GM13977 (cell line): Measurements from ENCODE around the gene CNGA4.
"Not testable (repeated sequence)": the region's sequence is repeated elsewhere in the genome, so short reads cannot be mapped to it uniquely, and the experiment has no call there.

Experiments used
- DNase-seq: peaks from one replicate; pipeline ENCODE4 v3.0.0; 2012; ENCODE audit warnings: low spot score
- in situ Hi-C: fragments of 300-500 bp; cut with MboI; formaldehyde crosslinking; loops from one replicate; pipeline ENCODE4 v1.12.0; 2022; ENCODE audit warnings: low sequenced_read_pairs, low pct_unique_long_range_greater_than_20kb, mixed read lengths, inconsistent platforms; ENCODE audit not compliant: unreplicated experiment
- TF ChIP-seq, protein P1 (sequence below): IDR thresholded peaks from 2 replicates; pipeline ENCODE4 v1.5.1; 2012; ENCODE audit warnings: mild to moderate bottlenecking, control low read depth; ENCODE audit not compliant: insufficient read depth; ENCODE audit errors: extremely low read depth, missing control alignments

CNGA4 gene

DNA sequence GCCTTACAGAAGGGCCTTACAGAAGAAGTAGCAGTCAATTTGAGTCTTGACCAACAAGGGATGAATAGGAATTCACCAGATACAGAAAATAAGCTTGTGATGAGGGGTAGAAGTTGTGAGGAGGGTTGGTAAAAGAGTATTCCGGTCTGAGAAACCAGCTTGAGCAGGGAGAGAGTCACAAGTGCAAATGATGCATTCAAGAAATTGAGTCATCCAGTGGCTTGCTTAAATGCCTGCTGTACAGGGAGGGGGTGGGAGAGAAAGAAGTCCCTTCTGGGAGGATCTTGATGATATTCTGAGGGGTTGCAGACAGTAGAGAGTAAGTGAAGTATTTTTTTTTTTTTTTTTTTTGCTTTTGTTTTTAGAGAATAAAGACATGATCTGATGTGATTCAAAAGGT lies 29.9 kb downstream of the CNGA4 start:
- no peak for DNase-seq
- in situ Hi-C loops, result no loop called here
- TF ChIP-seq, protein P1, sequence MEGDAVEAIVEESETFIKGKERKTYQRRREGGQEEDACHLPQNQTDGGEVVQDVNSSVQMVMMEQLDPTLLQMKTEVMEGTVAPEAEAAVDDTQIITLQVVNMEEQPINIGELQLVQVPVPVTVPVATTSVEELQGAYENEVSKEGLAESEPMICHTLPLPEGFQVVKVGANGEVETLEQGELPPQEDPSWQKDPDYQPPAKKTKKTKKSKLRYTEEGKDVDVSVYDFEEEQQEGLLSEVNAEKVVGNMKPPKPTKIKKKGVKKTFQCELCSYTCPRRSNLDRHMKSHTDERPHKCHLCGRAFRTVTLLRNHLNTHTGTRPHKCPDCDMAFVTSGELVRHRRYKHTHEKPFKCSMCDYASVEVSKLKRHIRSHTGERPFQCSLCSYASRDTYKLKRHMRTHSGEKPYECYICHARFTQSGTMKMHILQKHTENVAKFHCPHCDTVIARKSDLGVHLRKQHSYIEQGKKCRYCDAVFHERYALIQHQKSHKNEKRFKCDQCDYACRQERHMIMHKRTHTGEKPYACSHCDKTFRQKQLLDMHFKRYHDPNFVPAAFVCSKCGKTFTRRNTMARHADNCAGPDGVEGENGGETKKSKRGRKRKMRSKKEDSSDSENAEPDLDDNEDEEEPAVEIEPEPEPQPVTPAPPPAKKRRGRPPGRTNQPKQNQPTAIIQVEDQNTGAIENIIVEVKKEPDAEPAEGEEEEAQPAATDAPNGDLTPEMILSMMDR, result no peak

- TF ChIP-seq, protein P1, result peak; percentile 47
- no peak for DNase-seq
- in situ Hi-C loops, result no loop called here
Measured at GRCh38 chr11:6269994-6270393, 31.1 kb downstream of the CNGA4 start.

GRCh38 chr11:6270584-6271246 lies 31.8 kb downstream of the CNGA4 start:
- DNase-seq, result no peak
- TF ChIP-seq, protein P1, result no peak
- in situ Hi-C loops, result no loop called here

DNA sequence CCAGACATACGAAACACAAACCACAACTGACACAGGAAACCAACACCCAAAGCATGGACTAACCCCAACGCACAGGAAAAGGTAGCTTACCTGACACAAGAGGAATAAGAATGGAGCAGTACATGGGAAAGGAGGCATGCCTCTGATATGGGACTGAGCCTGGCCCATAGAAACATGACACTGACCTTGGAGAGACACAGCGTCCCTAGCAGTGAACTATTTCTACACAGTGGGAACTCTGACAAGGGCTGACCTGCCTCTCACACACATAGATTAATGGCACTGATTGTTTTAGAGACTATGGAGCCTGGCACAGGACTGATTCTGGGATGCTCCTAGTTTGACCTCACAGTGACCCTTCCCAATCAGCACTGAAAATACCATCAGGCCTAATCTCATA lies 32.7 kb downstream of the CNGA4 start:
- DNase-seq, result no peak
- TF ChIP-seq, protein P1, result no peak
- in situ Hi-C loops, result no loop called here

GRCh38 chr11:6273188-6273587 lies 34.3 kb downstream of the CNGA4 start:
- TF ChIP-seq, protein P1, result no peak
- no peak for DNase-seq

DNA sequence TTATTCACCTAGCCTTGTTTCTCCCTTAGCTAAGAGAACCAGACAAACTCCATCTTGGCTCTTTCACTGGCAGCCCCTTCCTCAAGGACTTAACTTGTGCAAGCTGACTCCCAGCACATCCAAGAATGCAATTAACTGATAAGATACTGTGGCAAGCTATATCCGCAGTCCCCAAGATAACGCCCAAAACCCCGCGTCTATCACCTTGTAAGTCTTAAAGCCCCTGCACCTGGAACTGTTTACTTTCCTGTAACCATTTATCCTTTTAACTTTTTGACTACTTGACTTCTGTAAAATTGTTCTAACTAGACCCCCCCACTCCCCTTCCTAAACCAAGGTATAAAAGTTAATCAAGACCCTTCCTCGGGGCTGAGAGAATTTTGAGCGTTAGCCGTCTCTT lies 41.9 kb downstream of the CNGA4 start:
- DNase-seq, in situ Hi-C loops: not testable (repeated sequence)

More at GRCh38 chr11:6273188-6273587, 34.3 kb downstream of the CNGA4 start:
- in situ Hi-C loops, result no loop called here

DNA sequence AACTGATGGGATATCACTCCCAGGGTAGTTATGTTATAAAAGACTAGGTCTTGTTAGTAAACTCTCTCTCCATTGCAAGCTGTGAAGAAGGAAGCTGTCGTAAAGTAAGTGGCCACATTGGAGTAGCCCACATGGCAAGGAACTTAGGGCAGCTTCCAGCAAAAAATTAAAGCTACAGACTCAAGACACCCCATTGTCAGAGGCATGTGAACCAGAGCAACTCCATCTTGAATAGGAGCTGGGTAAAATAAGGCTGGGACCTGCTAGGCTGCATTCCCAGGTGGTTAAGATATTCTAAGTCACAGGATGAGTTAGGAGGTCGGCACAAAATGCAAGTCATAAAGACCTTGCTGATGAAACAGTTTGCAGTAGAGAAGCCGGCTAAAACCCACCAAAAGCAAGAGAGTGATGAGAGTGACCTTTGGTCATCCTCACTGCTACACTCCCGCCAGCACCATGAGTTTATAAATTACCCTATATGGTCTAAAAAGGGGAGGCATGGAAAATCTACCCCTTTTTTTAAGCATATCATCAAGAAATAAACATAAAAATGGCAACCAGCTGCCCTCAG lies 44.6 kb downstream of the CNGA4 start:
- no peak for DNase-seq
- in situ Hi-C loops, result no loop called here
- TF ChIP-seq, protein P1, result no peak
